ENCODE data around the gene CYCS.
"Not testable (repeated sequence)": the region's sequence is repeated elsewhere in the genome, so short reads cannot be mapped to it uniquely, and the experiment has no call there.

The CYCS gene

DNA sequence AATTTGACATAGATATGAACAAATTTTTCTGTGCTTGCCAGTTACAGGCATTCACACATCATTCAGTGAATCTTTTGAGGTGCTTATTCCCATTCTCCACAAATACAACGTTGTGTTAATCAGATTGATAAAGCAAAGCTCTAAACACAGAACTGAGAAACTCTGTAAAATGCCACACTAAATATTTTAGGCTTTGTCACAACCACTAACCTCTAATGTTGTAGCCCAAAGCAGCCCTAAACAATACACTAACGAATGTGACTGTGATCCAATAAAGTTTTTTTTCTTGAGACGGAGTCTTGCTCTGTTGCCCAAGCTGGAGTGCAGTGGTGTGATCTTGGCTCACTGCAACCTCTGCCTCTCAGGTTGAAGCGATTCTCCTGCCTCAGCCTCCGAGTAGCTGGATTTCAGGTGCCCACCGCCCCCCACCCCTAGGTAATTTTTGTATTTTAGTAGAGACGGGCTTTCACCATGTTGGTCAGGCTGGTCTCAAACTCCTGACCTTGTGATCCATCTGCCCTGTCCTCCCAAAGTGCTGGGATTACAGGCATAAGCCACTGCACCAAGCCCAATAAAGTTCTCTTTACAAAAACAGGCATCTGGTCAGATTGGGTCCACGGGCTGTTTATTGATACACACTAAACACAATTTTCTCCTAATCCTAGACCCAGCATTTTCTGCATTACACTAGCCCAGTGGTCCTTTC lies 6.9 kb downstream of the CYCS start:
- DNase-seq (ENCODE audit: low read depth), result no peak

DNA sequence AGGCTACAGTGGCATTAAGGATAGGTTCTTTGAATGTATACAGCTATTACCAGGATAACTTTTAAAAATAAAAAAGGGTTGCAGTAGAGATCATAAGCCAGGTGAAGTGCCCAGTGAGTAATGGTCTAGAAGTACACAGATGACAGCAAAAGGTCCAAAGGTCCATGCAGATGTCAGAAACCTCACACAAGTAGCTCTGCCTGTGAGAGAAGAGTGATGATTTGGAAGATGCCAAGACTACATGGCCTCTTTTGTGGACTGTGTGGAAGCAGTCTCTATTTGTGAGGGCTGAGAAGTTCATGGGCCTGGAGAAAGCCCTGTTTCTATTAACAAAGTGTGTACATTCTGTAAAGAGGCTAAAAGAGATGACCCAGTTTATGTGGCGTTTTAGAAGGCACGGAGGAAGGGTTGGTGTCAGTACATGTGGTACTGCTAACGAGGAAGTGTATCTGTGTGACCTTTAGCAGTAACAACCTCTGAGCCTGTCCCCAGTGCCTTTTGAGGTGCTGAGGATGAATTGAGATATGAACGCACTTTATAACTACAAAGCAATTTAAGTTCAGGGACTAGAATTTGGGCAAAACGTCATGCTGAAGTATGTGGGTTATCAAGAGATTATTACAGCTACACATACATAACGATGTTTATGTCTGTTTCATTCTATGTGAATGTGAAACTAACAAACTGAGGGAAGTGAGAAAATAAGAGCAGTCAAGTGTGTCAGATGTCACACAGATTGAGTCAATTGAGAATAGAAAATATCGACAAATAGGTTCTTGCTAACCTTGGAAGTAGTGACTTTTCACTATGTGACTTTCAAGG lies 7.6 kb downstream of the CYCS start:
- no peak for DNase-seq (ENCODE audit: low read depth)

DNA sequence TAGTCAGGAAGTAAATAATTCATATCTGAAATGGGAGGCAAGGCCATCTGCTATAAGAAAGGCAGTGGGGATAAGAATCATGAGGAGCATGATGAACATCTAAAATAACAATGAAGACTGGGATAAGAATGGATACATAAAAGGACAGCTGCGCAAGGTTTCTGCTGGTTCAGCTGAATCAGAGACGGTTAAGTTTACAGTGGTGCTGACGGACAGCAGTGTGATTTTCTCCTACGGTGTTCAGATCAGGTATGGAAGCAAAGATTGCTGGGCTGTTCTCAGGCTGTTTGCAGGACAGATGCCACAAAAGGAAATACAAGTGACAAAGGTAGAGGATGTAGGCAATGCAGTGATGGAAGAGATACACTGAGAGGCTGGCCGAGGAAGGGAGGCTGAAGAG lies 8.4 kb downstream of the CYCS start:
- DNase-seq (ENCODE audit: low read depth), result no peak

DNA sequence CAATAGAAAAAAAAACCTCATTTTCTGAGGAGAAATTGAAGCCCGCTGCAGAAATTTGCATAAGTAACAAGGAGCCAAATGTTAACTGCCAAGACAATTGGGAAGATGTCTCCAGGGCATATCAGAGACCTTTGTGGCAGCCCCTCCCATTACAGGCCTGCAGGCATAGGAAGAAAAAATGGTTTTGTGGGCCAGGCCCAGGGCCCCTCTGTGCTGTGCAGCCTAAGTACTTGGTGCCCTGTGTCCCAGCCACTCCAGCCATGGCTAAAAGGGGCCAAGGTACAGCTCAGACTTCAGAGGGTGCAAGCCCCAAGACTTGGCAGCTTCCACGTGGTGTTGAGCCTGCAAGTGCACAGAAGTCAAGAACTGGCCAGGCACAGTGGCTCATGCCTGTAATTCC lies 14.5 kb downstream of the CYCS start:
- not testable (repeated sequence) for DNase-seq (ENCODE audit: low read depth)

DNA sequence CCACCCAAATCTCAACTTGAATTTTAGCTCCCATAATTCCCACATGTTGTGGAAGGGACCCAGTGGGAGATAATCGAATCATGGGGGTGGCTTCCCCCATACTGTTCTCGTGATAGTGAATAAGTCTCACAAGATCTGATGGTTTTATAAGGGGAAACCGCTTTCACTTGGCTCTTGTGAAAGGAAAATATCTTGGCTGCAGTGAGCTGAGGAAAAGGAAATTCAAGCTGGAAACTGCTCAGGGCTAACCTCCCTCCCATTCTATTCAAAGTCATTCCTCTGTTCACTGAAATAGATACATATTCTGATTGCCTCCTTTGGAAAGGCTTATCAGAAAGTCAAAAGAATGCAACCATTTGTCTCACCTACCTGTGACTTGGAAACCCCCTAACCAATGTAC lies 15.8 kb downstream of the CYCS start:
- DNase-seq (ENCODE audit: low read depth), result no peak

DNA sequence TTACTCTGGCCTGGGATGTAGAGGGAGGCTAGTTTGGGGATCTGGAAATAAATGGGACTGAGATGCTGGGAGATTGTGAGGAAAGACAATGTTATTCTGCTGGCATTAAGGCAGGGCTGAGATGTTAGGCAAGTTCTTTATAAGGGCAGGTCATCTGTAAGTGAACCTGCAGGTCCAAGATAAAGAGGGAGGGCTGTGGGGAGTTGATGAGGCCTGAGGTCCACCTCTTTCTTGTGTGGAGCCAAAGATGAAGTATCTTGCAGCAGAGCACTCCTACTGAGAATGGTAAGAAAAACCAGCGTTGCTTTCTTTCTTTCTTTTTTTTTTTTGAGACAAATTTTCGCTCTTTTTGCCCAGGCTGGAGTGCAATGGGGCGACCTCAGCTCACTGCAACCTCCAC lies 19.1 kb downstream of the CYCS start:
- no peak for DNase-seq (ENCODE audit: low read depth)

DNA sequence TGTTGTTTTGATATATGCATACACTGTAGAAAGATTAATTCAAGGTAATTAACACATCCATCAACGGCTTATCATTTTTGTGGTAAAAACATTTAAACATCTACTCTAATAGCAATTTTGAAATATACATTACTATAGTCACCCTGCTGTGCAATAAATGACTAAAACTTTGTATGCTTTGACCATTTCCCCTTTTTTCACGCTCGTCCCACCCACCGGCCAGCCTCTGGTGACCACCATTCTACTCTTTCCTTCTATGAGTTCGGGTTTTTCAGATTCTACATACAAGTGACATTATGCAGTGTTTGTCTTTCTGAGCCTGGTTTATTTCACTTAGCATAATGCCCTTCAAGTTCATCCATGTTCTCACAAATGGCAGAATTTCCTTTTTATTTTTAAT lies 21.3 kb downstream of the CYCS start:
- DNase-seq (ENCODE audit: low read depth), result no peak

DNA sequence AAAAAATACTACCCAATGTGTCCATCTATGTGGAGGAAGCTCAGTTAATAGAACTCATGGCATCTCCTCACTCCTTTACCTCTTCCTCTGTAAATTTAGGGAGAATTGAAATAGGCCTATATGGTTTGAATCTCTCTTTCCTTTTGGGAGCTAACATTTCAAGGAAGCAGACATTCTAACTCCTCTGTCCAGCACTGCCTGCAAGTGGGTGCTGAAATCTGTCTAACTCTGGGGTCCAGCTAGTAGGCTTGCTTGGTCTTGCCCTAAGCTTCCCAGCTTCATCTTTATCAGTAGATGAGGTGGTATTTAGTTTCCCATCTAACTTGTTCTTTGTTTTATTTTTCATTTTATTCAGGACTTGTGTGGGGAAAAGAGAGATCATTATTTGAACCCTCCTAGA lies 23.2 kb downstream of the CYCS start:
- no peak for DNase-seq (ENCODE audit: low read depth)

DNA sequence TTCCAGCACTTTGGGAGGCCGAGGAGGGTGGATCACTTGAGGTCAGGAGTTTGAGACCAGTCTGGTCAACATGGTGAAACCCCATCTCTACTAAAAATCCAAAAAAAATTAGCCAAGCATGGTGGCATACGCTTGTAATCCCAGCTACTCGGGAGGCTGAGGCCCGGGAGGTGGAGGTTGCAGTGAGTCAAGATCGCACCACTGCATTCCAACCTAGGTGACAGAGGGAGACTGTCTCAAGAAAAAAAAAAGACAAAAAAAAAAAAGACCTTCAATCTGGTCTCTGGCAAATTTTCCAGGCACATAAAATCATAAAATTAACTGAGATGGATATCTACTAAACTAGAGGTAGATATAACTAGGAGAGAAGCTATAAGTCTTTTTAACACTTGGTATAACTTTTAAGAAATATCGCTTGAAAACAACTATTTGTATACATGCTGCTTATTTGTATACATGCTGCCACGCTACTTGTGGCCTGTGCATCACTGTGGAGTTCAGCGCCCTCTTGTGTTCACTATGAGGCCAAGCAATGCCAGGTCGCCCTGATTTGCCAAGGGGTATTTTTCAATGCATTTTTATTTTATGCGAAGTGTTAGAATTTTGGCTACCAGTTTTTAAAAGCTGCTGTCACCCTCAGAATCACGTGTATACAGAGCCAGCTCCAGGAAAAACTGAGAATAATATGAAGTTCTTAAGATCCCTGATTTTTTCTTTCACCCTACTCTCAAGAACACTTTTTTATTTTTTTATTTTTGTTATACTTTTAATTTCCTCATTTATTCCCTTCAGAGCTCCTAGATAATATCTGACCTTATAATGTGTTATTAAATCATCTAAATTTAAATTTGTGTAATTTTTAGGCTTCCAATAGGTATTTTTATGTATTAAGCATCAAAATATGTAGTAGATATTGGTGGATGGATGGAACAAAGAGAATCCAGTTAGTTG lies 26.7 kb downstream of the CYCS start:
- DNase-seq (ENCODE audit: low read depth), result peak; percentile 86

DNA sequence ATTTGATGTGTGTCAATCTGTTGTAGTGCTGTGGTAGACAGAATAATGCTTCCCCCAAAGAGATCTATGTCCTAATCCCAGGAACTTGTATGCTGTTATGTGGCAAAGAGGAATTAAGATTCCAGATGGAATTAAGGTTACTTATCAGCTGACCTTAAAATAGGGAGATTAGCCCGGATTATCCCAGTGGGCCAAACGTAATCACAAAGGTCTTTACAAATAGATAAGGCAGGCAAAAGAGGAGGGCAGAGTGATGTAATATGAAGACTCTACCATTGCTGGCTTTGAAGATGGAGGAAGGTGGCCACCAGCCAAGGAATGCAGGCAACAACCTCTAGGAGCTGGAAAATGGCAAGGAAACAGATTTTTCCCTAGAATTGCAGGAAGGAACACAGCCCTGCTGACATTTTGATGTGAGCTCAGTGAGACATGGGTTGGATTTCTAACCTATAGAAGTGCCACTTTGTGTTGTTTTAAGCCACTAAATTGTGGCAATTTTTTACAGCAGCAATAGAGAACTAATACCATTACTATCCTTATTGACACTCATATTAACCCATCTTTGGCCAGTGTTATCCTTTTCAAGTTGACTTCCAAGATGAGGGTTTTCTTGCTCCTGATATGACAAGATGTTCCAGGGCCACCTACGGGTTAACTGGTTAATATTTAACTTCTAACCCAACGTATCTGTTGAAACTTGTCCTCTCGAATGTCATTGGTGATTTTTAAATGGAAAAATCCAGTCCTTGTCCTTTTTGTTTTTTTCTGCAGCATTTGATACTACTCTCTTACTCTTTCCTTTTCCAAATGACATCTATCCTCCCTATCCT lies 29.3 kb downstream of the CYCS start:
- DNase-seq (ENCODE audit: low read depth), result no peak

DNA sequence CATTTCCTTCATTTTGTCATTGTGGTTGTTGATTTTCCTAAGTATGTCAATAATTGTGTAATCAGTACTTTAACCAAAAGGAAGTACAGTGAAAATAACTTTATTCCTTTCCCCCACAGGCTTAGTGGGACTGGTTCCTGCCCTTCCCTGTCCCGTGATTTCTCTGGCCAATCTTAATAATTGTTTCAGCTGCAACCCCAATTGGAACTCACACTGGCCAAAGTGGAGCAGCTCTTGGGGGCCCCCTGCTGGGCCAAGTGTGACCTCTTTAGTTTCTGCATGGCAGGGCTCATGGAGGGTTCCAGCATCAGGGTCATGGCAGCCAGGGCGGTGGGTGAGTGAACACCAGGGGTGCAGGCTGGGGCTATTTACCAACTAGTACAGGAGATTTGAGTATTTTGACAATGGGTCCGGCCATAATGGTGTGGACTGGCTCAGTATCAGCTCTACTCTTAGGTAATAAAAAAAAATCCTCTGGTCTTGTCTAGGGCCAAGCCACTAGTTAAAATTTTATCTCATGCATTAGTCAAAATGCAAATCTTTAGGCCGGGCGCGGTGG lies 31.7 kb downstream of the CYCS start:
- peak; percentile 89 for DNase-seq (ENCODE audit: low read depth)

DNA sequence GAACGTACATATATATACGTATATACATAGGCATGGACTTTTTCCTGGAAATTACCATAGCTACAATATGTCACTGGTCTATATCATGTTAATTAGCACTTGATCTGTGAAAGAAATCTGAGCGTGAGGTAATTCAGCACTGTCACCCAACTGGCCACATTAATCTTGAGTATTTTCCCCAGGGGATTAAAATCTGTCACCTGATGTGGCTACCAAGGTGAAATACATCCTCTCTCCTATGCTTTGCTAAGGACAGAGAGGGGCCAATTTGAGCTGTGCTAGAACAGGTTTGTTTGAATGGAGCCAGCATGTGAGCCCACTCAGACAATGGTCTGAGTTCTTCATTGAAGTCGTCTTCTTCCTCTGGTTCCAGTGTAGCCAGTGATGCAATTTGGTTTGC lies 33.3 kb downstream of the CYCS start:
- no peak for DNase-seq (ENCODE audit: low read depth)

DNA sequence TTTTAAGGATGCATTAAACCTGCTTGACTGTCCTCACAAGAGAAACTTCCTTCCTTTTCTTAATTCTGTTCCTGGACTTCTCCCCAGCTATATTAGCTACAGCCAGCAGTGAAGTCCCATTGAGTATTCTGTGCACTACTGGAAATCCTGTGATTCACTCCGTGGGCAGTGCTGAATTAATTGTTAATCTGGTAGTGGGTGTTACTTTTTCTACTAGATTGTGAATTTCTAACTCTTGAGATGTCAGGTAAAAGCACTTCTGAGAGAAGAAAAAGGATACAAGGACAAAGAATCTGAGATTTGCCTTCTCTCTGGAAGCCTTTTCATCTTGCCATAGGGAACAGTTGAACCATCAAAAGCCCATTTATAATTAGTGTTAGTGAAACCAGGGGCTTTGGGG lies 33.9 kb downstream of the CYCS start:
- DNase-seq (ENCODE audit: low read depth), result no peak

DNA sequence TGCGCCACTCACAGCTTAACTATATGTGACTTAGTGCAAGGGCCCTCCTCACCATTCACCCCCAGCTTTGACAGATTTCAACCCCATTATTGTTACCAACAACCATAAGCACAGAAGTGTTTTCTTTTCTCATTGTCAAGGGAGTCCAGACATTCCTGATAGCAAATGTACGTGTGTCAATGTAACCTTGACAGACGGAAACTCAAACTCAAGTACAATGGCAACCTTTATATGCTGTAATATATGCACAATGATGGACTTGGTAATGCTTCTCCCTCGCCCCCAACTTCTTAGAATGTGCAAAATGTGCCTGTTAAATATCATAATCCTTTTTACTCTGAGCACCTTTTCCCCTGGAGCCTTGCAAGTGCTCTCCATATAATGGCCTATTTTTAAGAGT lies 34.7 kb downstream of the CYCS start:
- no peak for DNase-seq (ENCODE audit: low read depth)

DNA sequence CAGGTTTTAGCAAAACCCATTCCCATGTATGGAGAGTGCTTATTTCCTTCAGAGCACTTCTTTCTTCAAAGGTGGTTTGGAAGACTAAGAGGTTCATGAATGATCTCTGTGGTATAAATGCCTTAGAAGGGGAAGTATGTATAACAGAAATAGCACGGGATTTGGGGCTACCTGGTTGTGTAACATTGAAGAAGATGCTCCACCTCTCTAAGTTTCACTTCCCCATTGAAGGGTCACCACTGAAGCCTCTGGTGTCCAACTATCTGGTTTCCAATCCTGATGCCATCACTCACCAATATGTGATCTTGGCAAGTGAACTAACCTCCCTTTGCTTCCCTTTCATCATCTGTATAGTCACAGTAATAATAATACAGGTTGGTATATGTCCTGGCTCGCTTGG lies 37.2 kb downstream of the CYCS start:
- no peak for DNase-seq (ENCODE audit: low read depth)

DNA sequence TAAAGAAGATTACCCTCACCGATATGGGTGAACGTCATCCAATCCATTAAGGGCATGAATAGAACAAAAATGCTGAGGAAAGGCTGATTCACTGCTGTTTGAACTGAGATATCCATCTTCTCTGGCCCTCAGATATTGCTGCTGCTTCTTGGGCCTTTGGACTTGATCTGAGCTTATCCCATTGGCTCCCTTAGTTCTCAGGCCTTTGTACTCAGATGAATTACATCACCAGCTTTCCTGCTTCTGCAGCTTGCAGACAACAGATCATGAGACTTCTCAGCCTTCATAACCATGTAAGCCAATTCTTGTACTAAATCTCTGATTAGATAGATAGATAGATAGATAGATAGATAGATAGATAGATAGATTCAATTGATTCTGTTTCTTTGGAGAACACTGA lies 40.2 kb downstream of the CYCS start:
- no peak for DNase-seq (ENCODE audit: low read depth)

DNA sequence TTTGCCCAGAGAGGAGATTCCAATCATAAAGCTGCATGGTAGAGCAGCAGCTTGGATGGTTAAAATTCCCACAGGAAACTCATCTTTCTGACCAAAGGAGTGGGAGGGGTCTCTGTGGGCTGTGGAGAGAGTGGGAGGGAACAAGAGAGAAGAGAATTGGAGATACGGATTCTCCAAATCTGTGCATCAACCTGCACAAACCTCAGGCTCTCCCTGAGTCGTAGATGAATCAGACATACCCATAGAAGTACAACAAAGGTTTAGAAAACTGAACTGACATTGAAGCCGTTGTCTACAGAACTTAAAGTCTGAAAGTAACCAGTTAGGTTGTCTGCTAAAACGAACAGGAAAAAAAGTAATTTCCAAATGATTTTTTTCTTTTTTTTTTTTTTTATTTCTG lies 41.9 kb downstream of the CYCS start:
- DNase-seq (ENCODE audit: low read depth), result peak; percentile 69

DNA sequence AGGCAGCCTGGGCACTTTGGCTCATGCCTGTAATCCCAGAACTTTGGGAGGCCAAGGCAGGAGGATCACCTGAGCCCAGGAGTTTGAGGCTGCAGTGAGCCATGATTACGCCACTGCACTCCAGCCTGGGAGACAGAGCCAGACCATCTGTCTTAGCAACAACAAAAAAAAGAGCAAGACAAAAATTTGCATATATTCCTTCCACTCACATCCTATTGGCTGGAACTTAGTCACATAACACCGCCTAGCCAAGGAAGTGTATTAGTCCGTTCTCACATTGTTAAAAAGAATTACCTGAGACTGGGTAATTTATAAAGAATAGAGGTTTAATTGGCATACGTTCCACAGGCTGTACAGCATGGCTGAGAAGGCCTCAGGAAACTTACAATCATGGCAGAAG lies 43.0 kb downstream of the CYCS start:
- DNase-seq (ENCODE audit: low read depth), result not testable (repeated sequence)

DNA sequence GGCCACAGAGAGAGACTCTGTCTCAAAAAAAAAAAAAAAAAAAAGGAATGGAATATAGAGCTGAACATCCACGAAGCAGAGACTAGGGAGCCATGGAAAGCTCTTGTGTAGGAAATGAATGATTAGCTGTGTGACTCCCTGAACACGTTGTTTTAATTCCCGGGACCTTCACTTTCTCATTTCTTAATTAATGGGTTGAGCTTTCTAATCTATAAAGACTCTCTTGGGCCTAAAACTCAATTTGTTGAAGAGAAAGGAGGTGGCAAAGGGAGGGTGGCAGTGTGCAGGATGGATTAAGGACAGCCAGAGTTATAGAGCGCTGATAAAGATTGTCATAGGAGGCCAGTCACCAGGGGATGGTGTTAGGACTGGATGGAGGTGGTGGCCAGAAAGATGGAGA lies 48.0 kb downstream of the CYCS start:
- DNase-seq (ENCODE audit: low read depth), result no peak

DNA sequence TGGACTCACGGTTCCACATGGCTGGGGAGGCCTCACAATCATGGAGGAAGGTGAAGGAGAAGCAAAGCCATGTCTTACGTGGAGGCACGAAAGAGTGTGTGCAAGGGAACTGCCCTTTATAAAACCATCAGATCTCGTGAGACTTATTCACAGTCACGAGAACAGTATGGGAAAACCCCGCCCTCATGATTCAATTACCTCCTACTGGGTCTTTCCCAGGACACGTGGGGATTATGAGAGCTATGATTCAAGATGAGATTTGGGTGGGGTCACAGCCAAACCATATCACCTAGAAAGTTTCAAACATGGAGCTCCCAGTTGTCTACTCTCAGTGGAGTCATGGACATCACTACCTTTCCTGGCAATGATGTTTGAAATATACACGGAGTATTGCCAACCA lies 49.6 kb downstream of the CYCS start:
- peak; percentile 27 for DNase-seq (ENCODE audit: low read depth)

DNA sequence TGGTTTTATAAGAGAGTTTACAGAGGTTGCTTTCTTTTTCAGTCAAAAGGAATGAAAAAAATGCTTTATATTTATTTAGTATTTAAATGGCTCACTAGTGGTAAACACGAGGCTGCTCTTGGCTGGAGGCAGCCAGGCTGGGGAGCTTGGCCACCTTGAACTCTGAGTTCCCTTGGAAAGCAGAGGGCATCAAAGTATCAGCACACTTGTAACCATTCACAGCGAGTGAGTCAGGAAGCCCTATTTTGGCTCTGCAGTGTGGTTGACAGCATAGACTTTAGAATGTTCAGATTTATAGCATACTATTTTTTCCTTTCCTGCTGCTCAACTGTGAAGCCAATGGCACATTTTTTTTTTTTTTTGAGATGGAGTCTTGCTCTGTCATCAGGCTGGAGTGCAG lies 51.6 kb downstream of the CYCS start:
- peak; percentile 46 for DNase-seq (ENCODE audit: low read depth)

Measured in ELR (cell line).